NCI-H2171 (cell line): Measurements from ENCODE around the gene DFFB.

Experiments
- DNase-seq: peaks from one replicate; lab custom pipeline; 2025; lab: John Stamatoyannopoulos, UW

Gene DFFB

DNA sequence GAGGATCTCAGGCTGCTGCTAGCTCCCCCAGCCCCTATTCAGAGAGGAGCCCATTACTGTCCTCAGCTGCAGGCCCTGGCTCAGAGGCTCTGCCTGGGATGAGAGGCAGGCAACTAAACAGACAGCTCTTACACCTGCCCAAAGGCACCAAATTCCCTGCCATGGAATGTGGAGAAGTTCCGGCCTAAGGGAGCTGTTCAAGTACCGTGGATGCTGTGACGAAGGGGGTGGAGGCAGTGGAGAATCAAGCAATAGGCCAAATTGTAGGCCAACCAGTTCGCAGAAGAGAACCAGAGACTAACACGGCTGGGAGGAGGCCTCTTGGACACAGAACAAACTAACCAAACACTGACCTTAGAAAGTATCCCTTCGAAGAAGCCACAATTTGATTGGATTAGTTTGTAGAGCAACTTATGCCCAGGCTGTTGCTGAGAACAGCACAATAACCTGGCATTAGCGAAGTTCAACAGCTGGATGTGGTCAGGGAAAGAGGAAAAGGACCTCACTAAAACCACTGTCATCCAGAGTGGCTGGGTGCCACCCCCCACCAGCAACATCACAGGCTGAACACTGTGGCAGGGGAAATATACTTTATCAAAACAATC lies 39.2 kb downstream of the DFFB start:
- no peak for DNase-seq

DNA sequence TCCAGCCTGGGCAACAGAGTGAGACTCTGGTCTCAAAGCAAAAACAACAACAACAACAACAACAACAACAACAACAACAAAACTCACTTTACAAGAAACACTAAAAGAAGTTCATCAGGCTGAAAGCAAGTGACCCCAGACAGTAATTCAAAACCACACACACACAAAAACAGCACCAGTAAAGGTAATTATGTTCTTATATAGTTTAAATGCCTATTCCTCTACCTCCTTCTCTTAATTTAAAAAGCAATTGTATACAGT lies 41.1 kb downstream of the DFFB start:
- DNase-seq, result no peak

DNA sequence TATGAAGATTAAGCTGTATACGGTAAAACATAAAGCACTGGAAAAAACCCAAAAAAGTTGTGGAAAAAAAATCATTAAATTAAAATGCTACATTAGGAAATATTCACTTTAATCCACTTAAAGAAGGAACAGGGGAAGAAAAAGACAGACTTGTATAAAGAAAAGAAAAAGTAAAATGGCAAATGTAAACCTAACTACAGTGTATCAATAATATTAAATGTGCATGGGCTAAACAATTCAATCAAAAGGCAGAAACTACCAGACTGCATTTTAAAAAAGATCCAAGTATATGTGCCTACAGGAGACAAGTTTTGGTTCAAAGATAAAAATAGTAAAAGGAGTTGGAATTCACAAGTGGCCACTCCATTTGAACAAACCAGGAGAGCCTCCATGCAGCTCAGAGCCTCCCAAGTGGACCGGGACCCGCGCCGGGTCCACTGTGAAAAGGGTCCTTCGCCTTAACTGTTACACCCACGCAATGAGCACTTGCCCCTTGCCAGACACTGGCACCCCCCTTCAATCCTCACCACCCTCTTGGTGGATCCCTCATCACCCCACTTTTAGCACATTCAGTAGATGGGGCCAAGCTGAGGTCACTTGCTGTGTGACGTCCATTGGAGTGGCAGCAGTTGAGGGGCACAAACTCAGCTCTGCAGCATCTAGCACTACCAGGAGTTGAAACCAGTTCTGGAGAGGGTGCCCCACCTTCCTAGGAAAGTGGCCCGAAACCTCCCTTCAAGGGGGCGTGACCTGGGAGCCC lies 41.9 kb downstream of the DFFB start:
- no peak for DNase-seq

DNA sequence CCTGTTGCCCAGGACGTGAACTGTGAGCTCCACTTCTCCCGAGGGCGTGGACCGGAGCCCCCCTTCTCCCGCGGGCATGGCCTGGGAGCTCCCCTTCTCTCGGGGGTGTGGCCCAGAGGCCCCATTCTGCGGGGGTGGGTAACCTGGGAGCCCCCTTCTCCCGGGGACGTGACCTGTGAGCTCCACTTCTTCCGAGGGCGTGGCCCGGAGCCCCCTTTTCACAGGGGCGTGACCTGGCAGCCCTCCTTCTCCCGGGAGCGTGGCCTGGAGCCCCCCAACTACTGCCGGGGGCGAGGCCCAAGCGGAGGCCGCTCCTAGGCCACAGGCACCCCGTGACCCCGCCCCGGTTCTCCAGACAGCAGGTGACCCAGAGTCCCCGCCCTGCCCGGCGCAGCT lies 42.5 kb downstream of the DFFB start:
- DNase-seq, result no peak

DNA sequence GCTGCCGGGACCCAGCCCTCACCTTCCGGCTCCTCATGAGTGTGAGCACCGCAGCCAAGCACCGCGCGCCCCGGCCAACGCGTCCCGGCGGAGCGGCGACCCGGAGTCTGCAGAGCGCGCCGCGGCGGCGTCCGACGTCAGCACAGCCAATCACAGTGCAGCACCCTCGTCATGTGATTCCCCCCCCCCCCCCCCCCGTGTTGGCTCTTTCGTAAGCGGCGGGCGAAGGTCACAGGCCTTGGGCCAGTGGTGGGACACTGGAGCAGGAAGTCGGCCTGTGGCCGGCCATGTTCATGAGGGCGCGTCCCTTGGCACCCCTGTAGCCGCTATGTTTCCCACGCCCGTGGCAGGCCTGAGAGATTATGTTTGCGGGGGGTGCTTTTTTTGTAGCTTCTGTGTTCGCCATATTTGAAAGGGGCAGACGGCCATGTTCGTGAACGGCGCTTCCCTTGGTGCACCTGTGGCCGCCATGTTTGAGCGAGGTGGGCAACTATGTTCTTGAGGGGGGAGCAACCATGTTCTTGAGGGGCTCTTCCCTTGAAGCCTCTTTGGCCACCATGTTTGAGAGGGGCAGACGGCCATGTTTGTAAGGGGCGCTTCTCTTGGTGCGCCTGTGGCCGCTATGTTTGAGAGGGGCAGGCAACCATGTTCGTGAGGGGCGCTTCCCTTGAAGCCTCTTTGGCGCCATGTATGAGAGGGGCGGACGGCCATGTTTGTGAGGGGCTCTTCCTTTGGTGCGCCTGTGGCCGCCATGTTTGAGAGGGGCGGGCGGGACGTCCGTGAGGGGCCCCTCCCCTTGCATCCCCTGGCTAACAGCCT lies 43.1 kb downstream of the DFFB start, which contains the start of gene C1orf174:
C1orf174 (minus strand) TSS at position 123 of the 819 bp plus-strand sequence; CDS start at position 37, 86 bp downstream.
- peak; percentile 97 for DNase-seq

DNA sequence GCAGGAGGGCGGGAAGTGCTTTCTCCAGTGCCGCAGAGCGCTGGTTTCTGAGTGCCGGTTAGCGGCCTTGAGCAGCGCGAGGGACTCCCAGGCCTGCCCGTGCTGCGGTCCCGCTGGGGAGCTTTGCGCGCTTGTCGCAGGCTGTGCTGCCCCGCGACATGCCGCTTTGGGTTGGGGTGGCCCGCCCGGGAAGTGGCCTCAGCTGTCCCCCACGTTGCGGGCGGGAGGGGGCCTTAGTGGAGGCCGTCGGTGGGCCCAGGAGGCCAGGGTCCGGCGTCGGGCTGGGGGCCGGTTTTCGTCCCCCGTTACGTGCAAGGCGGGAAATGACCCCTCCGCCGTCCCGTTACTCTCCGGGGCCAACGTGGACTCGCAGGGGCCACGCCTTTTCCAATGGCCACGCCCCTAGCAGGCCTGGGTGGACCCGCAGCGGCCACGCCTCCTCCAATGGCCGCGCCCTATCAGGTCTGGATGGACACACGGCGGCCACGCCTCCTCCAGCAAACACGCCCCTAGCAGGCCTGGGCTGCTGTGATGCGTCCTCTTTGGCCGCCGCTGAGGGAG lies 43.8 kb downstream of the DFFB start:
- DNase-seq, result no peak

DNA sequence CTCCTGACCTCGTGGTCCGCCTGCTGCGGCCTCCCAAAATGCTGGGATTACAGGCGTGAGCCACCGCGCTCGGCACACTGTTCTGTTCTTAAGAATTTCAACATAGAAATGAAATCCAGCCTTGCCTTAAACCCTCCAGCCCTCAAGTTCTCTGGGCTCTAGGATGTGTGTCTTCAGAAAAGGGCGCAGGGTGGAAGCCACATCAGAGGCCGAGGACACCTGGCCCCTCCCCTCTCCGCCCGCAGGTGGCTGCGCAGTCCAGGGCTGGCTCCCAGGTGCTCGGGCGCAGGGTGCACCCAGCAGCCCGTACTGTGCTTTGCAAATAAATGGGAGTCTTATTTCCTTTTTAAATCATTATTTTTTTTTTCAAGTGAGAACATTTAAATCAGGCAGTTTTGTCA lies 44.8 kb downstream of the DFFB start:
- DNase-seq, result no peak

DNA sequence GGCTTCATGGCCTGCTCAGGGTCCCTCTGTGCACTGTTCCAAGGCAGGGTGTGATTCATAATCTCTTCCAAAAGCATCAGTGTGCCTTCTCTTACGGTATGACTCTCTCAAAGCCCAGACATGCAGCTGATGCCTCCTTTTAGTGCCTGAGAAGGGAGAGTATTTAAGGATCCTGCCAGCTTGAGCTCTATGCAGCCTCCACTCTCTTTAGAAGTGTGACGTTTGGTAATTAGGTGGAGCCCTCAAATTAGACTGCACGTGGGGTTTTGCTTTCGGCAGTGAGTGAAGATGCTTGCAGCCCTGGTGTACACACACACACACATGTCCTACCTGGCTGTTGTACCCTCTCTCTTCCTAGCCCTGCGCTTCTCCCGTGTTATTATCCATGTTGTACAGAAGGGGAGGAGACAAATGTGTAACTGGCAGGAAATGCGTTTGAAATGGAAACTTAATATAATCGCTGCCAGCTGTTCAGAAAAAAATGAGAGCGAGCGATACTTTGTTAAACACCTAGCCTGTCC lies 45.4 kb downstream of the DFFB start:
- peak; percentile 49 for DNase-seq

DNA sequence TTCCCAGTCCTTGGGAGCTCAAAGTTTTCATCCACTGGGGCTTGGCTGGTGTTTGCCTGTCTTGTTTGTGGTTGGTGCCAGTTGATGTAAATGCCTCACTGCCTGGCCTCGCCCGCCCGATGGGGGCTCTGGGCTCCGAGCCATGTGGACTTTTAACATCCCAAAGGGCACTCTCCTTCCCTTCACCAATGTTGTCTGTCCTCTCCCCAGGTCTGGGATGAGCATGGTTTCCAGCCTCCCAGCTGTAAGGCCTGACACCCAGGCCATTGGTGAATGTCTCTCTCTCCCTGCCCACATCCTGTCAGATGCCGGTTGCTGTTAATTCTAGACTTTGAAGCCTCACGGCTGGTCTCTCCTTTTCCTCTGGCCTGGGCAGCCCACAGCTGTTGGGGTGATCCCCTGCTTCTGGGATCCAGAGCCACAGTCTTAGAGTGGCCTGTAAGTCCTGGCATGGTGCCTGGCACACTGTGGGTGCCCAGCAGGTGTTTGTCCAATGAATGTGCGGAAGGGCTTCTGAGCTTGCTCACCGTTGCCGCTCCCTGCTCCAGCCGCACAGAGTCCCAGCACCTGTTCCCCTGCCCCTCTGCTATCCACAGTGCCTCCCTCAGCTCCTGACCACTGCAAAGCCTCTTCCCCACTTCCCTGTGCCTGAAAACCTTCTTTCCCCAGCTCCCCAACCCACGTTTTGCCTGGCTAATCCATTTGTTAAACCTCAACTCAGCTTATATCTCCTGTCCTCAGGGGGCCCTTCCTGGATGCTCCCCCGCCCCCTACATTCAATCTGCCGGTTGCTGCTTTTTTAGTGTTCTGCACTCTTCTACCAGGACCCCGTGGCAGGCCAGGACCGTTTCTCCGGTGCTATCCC lies 46.1 kb downstream of the DFFB start:
- DNase-seq, result no peak

DNA sequence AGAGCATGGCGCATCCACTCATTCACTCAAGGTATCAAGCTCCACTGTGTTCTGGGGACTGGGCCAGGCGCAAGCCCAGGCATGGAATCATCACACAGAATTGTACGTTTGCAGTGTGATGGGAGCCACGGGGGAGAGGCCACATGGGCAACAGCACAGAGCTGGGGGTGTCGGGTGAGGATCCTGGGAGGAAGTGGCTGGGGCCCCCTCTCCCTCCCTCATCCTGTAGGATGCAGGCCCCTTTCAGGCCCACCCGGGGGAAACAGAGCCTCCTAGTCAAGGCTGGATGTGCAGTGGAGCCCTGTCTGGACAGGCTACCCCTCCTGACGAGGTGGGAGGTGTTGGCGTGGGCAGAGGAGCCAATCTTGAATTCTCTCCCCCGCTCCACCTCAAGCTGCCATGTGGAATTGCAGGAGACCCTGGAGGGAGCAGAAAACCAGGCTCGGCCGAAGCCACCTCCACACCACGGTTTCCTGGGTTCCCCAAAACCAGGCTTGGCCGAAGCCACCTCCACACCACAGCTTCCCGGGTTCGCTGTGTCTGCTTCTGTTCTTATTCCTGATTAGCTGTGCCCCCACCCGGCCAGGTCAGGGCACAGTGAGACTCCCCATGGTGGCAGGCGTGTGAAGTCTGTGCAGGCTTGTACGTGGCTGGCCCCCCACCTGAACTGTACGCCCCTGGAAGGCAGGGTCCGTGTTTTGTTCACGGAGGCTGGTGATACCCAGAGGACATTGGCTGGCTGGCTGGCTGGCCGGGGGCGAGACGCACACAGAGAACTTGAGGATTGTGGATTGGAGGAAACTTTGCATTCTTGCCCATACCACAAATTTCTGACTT lies 46.9 kb downstream of the DFFB start:
- DNase-seq, result no peak

DNA sequence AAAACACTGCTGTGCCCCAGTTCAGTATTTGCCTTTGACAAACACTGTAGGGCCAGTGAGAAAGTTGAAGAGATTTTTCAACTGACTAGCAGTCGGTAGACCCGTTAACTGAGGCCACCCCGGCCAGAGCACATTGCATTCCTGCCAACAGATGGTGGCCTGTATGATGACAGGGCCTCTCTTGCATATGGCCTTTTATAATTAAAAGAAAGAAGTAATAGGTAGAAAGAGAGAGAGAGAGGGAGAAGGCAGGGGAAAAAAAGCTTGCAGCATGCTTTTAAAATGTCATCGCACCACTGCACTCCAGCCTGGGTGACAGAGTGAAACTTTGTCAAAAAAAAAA lies 47.5 kb downstream of the DFFB start:
- DNase-seq, result no peak

DNA sequence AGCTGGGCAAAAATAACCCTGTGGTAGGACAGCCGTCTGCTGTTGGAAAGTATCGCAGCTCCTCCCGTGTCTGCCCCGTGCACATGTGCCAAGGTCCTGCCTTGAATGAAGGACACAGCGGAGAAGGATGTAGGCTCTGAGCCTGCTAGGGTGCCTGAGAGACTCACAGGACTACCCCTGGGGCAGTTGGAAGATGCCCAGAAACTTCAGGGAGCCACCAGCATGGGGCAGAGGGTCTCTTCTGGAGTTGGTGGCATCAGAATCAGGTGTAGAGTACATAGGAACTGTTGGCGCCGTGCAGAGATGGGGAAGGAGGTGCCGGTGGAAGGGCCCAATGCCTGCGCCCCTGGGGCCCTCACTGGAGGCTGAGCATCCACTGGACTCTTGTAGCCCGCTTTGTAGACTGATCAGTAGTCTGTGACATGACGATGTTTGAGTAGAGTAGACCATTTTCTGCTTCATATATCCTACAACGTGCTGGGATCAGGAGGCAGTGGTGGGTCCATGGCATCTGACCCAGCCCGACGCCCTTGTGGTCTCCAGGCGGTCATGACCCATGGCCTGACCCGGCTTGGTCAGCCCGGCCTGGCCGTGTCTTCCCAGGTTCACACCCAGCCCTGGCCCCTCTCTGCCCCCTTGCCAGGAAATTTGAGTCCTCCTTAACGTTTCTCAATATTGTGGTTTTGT lies 48.1 kb downstream of the DFFB start:
- DNase-seq, result no peak

DNA sequence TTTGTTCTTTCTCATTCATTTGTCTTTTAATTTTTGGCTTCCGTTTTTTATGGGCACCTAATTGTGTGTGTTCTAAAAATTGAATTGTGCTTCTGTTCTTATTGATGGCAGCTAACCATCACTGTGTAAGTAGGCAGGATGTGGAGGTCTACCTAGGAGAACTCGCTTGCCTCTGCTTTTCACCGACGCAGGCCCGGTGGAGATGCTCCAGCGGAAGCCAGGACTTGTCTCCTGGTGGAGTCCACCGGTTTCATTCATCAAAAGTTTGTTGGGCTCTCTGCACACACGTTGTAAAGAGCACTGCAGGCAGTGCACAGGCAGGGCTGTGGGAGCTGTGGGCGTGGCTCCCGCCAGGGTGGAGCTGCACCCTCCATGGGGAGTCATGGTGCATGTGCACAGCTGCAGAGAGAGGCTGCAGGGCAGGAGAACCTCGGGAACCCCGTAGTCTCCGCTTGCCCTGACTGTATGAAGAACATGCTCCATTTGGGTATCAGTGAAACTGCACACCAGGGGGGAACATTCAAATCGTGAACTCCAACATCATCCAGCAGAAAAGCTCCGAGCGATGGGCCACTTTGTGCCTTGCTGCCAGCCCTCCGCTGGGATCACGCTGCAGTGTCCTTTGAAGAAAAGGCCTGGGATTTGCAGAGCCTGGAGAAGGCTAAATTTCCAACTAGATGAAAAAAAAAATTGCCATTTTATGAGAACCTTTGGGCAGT lies 48.8 kb downstream of the DFFB start:
- no peak for DNase-seq

DNA sequence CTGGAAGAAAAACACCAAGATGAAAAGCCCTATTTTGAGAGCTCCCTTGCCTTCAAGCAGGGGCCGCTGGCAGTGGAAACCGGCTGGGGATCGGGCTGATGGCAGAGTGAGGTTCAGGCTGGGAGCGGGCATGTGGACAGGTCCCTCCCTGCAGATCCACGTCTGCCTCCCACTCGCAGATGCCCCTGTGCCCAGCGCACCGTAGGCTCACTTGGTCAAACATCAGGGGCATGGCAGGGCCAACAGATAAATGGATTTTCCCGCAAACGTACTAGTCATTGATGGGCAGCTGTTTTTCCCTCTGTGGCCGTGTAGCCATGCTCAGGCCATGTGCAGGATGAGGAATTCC lies 49.4 kb downstream of the DFFB start:
- DNase-seq, result no peak

DNA sequence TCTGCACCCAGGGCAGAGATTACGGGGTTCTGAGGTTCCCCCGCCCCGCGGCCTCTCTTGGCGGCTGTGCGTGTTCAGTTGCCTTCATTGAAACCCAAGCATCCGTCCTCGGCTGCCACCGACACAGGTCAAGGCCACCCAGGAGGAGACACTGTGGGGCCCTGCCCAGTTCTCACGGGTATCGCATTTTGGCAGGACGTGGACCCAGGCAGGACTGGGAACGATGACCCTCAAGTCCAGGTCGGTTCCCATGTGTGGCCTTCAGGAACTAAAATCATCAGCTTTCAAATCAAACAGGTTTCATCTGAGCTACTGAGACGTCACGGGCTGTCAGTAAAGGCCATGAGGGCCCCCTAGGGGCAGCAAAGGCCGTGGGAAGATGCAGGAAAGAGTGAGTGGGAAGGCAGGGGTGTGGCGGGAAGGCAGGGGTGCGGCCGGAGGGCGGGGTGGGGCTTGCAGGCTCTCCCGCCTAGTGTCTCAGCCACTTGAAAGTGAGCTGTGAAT lies 49.8 kb downstream of the DFFB start:
- no peak for DNase-seq

DNA sequence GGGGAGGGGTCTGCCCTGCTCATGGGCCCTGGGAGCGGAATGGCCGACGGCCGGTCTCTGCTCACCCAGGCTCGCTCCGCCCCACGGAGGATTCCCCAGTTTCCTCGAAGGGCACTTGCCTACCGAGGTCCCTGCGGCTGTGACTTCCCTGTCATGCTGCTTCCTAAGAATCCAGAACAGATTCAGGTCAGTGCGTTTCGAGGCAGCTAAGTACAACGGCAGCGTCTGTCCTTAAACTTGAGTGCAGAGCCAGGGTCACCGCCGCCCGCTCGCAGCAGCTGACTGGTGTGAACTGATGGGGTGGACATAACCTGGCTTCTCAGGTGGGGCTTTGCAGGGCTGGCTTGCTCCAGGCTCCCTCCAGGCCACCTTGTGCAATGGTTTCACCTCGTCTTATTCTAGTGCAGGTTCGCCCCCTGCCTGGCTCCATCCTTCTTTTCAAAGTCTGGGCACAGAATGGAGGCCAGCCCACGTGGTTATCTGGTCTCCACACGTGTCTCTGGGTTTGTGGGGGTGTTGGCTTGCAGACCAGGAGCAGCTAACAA lies 50.4 kb downstream of the DFFB start:
- no peak for DNase-seq

DNA sequence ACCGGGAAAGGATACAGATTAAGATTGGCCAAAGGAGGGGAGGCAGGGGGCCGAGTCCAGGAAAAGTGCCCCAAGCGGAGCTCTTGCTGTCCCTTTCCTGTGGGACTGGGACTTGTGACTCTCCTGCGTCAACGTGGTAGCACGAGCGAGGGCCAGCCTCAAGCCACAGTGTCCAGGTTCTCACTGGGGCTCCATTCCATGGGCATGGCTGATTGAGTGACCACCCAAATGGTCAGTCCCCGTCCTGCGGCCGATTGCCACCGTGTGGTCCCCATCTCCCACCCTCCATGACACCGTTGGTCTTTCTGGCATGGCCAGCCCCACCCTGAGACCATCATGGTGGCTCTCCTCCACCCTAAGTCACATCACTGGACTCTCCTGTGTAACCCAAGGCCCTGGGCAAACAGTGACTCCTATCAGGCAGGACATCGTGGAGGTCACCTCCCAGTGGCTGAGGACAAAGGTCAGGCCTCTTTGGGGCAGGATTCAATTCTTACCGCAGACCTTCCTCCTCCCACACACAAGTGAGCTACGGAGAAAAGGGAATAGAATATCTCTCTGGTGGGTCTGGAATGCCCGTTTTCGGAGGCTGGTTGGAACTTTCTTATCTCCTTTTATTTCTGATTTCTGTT lies 51.7 kb downstream of the DFFB start:
- no peak for DNase-seq

DNA sequence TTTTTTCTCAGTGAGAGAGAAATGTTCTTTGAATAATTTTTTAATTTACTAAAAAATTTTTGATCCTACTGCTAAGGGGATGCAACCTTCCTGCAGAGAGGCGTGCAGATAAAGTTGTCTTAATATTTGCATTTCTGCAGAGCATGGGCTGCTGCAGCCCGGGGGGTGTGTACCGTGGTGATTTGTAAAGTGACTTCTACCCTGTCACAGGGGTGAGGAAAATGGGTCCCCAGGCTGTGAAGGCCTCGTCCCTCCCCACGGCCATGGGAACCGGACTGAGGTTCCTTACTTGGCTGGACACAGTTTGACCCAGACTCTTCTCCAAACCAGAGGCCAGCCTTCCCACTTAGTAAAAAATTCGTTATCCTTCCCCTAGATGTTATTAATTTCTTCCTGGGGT lies 52.3 kb downstream of the DFFB start:
- DNase-seq, result no peak
